GM11168 (cell line): ENCODE measurements around the gene ZNF627.
"Not testable (repeated sequence)": the region's sequence is repeated elsewhere in the genome, so short reads cannot be mapped to it uniquely, and the experiment has no call there.

ENCODE experiments used
- in situ Hi-C: fragments of 300-500 bp; cut with MboI; formaldehyde crosslinking; loops from one replicate; pipeline ENCODE4 v1.12.0; 2022; ENCODE audit warnings: low sequenced_read_pairs; ENCODE audit not compliant: unreplicated experiment

ZNF627 gene

GRCh38 chr19:11573763-11574162 is 23.5 kb upstream of the ZNF627 start:
- in situ Hi-C loops = not testable (repeated sequence)

- in situ Hi-C loops = no loop called here
Measured at GRCh38 chr19:11574689-11575088, 22.6 kb upstream of the ZNF627 start.

GRCh38 chr19:11576227-11576626 is 21.1 kb upstream of the ZNF627 start:
- in situ Hi-C loops = no loop called here

GRCh38 chr19:11577451-11578257 is 19.6 kb upstream of the ZNF627 start, which contains the start of gene ACP5:
TSS of gene ACP5 (minus strand) at chr19:11577645. CDS start at chr19:11577317, 328 bp downstream.
- in situ Hi-C loops = no loop called here

DNA sequence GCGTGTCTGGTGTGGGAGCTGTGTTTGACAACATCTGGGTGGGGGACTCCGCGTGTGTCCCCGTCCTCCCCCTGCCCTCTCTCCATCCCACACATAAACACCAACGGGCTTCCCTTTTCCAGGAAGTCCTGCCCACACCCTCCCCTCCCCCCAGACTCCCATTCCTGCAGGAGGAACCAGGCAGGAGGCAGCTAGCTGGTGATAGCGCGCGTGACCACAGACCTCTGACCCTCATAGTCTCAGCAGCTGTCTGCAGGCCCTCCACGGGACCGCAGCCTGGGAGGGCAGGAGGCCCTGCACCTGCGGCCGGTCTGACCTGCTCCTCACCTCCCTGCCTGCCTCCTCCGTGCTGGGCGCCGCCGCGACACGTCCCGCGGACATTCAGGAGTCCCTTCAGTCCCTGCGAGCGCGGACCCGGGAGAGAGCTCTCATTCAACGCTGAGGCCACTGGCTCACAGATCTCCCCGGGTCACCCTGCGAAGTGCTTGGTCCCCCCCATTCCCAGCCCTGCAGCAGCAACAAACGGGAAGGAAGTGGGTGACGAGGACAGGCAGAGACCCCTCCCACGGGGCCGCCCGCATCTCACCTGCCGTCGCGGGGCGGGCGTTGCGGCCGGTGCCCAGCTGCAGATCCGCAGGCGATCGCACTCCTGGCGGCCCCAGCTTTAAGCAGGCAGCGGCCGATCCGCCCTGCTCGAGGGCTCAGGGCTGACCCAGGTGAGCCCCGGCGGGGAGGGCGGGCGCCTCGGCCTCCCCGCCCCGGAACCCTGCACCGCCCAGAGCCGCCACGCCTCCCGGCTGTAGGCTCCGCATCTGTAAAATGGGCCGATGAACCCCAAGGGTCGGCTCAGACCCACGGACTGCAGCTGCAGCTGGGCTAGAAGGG is 18.8 kb upstream of the ZNF627 start:
- in situ Hi-C loops = no loop called here

DNA sequence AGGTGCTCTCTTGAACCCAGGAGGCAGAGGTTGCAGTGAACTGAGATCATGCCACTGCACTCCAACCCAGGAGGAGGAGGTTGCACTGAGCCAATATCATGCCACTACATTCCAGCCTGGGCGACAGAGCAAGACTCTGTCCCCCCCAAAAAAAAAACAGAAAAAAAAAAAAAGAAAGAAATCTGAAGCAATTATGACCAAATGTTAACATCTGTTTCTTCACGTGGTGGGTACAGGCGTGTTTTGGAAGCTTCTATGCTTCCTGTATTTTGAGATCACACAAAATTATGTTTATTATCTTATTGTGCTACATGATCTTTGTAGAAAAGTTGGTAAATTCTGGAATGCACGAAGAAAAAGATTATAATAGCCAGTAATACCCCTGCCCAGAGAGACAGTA is 17.2 kb upstream of the ZNF627 start:
- in situ Hi-C loops = no loop called here

DNA sequence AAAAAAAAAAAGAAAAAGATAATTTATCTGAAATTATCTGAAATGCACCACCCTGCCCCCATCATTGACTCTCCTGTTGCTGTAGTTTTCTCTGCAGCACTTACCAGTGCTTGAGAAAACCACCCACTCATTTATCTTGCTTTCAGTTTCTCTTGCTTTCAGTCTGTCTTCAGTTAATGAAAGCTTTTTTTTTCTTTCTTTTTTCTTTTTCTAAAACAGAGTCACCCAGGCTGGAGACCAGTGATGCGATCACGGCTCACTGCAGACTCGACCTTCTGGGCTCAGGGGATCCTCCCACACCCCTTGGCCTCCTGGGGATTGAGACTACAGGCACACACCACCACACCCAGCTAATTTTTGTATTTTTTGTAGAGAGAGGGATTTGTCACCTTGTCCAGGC is 15.5 kb upstream of the ZNF627 start:
- in situ Hi-C loops = no loop called here

GRCh38 chr19:11586331-11586730 is 11.0 kb upstream of the ZNF627 start:
- in situ Hi-C loops = no loop called here

GRCh38 chr19:11587302-11587974 is 9.8 kb upstream of the ZNF627 start:
- in situ Hi-C loops = no loop called here

DNA sequence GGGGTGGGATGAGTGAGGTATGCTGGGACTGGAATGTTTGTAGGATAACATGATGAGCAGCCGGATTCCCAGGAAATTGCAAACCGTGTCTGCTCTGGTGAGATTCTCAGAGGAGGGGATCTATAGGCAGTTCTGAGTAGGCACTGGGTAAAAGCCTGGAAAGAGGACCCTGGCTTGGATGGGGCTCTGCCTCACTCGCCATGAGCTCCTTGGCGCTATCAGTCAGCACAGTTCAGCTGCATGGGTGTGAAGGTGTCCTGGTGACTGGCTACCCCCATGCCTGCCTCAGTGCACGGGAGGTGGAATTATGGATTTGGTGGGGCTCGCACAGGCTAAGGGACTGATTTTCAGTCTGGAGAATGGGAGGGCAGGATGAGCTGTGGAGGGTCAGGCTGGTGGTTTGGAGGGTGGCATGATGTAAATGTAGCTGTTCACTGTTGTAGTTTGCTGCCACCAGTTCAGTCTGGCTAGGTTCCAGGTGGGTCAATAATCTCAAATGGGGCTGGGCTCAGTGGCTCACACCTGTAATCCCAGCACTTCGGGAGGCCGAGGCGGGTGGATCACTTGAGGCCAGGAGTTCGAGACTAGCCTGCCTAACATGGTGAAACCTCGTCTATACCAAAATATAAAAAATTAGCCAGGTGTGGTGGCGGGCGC is 9.2 kb upstream of the ZNF627 start:
- in situ Hi-C loops = no loop called here

GRCh38 chr19:11594084-11594483 is 3.2 kb upstream of the ZNF627 start:
- in situ Hi-C loops = no loop called here

- in situ Hi-C loops = no loop called here
Measured at GRCh38 chr19:11596156-11596555, 1.1 kb upstream of the ZNF627 start.

DNA sequence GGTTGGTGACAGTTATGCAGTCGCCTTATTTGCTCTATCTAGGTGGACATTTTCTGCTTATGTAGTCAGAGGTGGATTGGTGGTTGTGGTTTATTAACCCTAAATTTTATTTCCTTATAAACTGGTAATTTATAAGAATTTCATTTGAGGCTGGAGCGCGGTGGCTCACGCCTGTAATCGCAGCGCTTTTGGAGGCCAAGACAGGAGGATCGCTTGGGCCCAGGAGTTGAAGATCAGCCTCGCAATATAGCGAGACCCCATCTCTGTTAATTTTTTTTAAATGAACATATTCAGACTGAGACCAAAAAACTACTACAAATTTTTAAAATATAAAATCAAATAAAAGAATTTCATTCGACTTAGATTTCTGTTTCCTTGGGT is 810 bp downstream of the ZNF627 start:
- in situ Hi-C loops = no loop called here

DNA sequence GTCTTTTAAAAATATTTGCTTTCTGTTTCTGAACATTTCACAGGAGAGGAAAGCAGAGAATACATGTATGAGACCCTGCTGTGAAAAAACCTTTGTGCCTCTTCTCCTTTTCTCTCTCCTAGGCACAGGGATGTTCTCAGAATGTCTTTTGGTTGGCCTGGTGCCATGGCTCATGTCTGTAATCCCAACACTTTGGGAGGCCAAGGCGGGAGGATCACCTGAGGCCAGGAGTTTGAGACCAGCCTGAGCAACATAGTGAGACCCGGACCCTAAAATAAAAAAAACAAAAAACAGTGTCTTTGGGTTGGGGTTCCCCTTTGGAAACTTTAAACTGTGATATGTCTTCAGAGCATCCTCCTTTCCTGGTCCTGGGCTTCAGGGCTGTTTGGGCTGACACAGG is 1.5 kb downstream of the ZNF627 start:
- in situ Hi-C loops = no loop called here

DNA sequence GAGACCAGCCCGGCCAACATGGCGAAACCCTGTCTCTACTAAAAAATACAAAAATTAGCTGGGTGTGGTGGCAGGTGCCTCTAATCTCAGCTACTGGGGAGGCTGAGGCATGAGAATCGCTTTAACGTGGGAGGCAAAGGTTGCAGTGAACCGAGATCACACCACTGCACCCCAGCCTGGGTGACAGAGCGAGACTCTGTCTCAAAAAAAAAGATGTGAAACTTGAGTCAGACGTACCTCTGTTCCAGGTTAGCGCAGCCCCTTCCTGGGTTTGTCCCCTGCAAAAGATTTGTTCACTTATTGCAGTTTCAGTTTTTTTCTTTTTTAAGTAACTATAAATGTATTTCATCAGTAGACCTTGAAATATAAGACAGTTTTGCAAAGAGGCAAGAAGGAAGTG is 2.4 kb downstream of the ZNF627 start:
- in situ Hi-C loops = not testable (repeated sequence)

DNA sequence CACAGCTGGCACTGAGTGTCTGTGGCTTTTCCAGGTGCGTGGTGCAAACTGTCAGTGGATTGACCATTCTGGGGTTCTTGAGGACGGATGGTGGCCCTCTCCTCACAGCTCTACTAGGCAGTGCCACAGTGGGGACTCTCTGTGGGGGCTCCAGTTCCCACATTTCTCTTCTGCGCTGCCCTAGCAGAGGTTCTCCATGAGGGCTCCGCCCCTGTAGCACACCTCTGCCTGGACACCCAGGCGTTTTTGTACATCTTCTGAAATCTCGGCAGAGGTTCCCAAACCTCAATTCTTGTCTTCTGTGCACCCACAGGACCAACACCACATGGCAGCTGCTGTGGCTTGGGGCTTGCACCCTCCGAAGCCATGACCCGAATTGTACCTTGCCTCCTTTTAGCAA is 9.2 kb downstream of the ZNF627 start:
- in situ Hi-C loops = no loop called here

DNA sequence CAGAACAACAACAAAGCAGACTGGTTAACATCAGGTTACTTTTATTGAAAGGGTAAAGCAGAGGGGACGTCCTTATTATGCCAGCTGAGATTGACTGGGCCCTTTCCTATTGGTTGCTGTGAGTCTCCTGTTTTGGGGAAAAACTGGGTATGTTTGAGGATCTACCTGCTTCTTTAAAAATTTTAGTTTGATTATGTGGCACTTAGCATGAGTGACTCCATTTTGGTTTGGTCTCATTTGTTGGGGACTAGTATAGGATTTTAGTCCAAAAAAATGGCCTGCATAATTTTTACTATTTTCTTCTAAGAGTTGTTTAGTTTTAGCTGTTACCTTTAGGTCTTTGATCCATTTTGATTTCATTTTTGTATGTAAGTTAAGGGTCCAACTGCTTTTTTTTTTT is 14.4 kb downstream of the ZNF627 start:
- in situ Hi-C loops = no loop called here

DNA sequence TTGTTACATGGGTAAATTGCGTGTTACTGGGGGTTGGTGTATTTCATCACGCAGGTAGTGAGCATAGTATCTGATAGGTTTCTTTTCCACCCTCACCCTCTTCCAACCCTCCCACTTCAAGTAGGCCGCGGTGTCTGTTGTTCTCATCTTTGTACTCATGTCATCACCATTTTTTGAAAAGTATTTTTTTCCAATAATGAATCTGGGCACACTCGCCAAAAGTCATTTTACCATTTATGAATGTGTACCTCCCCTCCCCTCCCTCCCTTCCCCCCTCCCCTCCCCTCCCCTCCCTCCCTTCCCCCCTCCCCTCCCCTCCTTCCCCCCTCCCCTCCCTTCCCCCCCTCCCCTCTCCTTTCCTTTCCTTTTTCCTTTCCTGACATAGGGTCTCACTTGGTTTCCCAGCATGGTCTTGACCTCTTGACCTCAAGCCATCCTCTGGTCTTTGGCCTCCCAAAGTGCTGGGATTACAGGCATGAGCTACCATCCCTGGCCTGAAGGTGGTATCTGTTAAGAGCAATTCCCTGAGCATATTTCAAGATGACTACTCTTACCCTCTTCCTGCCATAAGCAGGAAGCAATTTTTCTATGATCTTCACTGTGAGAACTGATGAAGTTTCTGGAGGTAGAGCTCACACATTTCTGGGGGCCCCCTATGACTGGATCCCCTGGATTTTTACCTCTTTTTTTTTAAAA is 15.7 kb downstream of the ZNF627 start:
- in situ Hi-C loops = no loop called here

DNA sequence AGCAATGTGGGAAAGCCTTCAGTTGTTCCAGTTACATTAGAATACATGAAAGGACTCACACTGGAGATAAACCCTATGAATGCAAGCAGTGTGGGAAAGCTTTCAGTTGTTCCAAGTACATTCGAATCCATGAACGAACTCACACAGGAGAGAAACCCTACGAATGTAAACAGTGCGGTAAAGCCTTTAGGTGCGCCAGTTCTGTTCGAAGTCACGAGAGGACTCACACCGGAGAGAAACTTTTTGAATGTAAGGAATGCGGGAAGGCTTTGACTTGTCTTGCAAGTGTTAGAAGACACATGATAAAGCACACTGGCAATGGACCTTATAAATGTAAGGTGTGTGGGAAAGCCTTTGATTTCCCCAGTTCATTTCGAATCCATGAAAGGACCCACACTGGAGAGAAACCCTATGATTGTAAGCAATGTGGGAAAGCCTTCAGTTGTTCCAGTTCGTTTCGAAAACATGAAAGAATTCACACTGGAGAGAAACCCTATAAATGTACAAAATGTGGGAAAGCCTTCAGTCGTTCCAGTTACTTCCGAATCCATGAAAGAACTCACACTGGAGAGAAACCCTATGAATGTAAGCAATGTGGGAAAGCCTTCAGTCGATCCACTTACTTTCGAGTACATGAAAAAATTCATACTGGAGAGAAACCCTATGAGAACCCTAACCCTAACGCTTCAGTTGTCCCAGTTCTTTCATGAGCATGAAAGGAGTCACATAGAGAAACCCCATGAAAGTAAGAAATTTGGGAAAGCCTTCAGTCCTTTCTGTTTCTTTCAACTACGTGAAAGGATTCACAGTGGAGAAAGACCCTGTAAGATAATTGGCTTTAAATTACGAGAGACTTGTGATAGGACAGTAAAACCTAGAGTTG is 20.1 kb downstream of the ZNF627 start:
- in situ Hi-C loops = no loop called here
